OCI-LY7 (cell line): ENCODE data around the gene NOP56. TPM values are rescaled to one million over a fixed set of nuclear protein-coding genes. Genes with fewer than 3 reads are reported as not detected.

ENCODE experiments used
- BruUV-seq: library from RNA; stranded (reverse); fragments of 400-500 nt; replicated peaks from 2 replicates; lab custom pipeline; 2021; lab: Mats Ljungman, UMichigan
- CTCF ChIA-PET: fragments of 300-600 bp; sonication (Branson Sonifier 250); formaldehyde crosslinking; loops from one replicate; lab custom pipeline; 2022; ENCODE audit warnings: antibody characterized with exemption; ENCODE audit not compliant: unreplicated experiment; lab: Charles Lee
- POLR2A ChIA-PET: fragments of 300-600 bp; sonication (Branson Sonifier 250); formaldehyde crosslinking; loops from one replicate; lab custom pipeline; 2022; ENCODE audit warnings: antibody characterized with exemption; lab: Charles Lee
- DNase-seq: peaks from one replicate; pipeline ENCODE4 v3.0.0-alpha.2; 2015; ENCODE audit warnings: low spot score
- H2AFZ ChIP-seq: fragments of 200-600 bp; sonication (generic), shearing (Covaris generic); 2 replicates; pipeline ENCODE4 v1.6.1; 2014; ENCODE audit warnings: mild to moderate bottlenecking, antibody characterized with exemption, low read length, moderate library complexity
- H3K27ac ChIP-seq: fragments of 200-600 bp; sonication (generic); 2 replicates; pipeline ENCODE4 v1.5.1; 2014; ENCODE audit warnings: mixed run types, low read depth, mild to moderate bottlenecking, moderate library complexity, low read length, inconsistent platforms; ENCODE audit not compliant: poor library complexity, severe bottlenecking
- H3K36me3 ChIP-seq: fragments of 200-600 bp; sonication (generic); 2 replicates; pipeline ENCODE4 v1.6.1; 2014; ENCODE audit warnings: mild to moderate bottlenecking, antibody characterized with exemption, low read length, moderate library complexity, mixed read lengths; ENCODE audit not compliant: insufficient read depth
- H3K4me1 ChIP-seq: fragments of 200-600 bp; sonication (generic); 2 replicates; pipeline ENCODE4 v1.5.1; 2014; ENCODE audit warnings: mild to moderate bottlenecking, low read length; ENCODE audit not compliant: insufficient read depth, poor library complexity, severe bottlenecking
- H3K4me2 ChIP-seq: fragments of 200-600 bp; sonication (generic); 2 replicates; pipeline ENCODE4 v1.6.1; 2014; ENCODE audit warnings: mild to moderate bottlenecking, low read length
- H3K4me3 ChIP-seq: fragments of 200-600 bp; sonication (generic); 2 replicates; pipeline ENCODE4 v1.5.1; 2014; ENCODE audit warnings: mild to moderate bottlenecking, low read depth, low read length; ENCODE audit not compliant: poor library complexity, severe bottlenecking
- H3K79me2 ChIP-seq: fragments of 200-600 bp; sonication (generic); 2 replicates; pipeline ENCODE4 v1.6.1; 2016; ENCODE audit warnings: low read depth, mild to moderate bottlenecking, low read length, moderate library complexity, mixed read lengths; ENCODE audit not compliant: insufficient read depth
- H3K9me2 ChIP-seq: fragments of 200-600 bp; sonication (generic); 2 replicates; pipeline ENCODE4 v1.6.1; 2016; ENCODE audit warnings: mild to moderate bottlenecking, low read length, mixed read lengths; ENCODE audit not compliant: insufficient read depth
- H3K9me3 ChIP-seq: fragments of 200-600 bp; sonication (generic); 2 replicates; pipeline ENCODE4 v1.6.1; 2014; ENCODE audit warnings: mild to moderate bottlenecking, mixed run types, low read length, mixed read lengths
- H4K20me1 ChIP-seq: fragments of 200-600 bp; sonication (generic); 2 replicates; pipeline ENCODE4 v1.6.1; 2014; ENCODE audit warnings: mild to moderate bottlenecking, antibody characterized with exemption, low read length, moderate library complexity, mixed read lengths; ENCODE audit not compliant: insufficient read depth
- CTCF ChIP-seq: fragments of 200-600 bp; sonication (generic); conservative IDR thresholded peaks from 2 replicates; pipeline ENCODE4 v1.5.1; 2014; ENCODE audit warnings: mild to moderate bottlenecking, antibody characterized with exemption, low read length, moderate library complexity, mixed read lengths
- EZH2phosphoT487 ChIP-seq: fragments of 200-600 bp; sonication (generic); IDR thresholded peaks from 2 replicates; pipeline ENCODE4 v1.6.1; 2018; ENCODE audit warnings: low read depth, borderline replicate concordance, mild to moderate bottlenecking, mixed run types, antibody characterized with exemption, low read length, moderate library complexity, mixed read lengths
- intact Hi-C: fragments of 100-400 bp; cut with micrococcal nuclease; formaldehyde crosslinking; loops from one replicate; pipeline ENCODE4 v1.10.0; 2022; ENCODE audit not compliant: unreplicated experiment
- total RNA-seq, 2 experiments: library from RNA; depleted of rRNA in 1 of 2; stranded (reverse); fragments of >200 nt in 1 of 2; shearing (Covaris generic) in 1 of 2; gene quantifications; 2 replicates each; pipeline ENCODE4 v1.2.3, GENCODE V29; 2014 to 2022

The NOP56 gene
- total RNA-seq, 2 experiments from 2014 or later, result 544 to 580 TPM

- no peak for TF ChIP-seq EZH2phosphoT487
- TF ChIP-seq CTCF, result no peak
- Histone ChIP-seq H4K20me1 (peaks cover 42% of the 10 kb centered on the region), H3K79me2 (peaks cover 45% of the 10 kb centered on the region), H3K27ac (peak overlapping the region; percentile 88), H3K9me3 (no peaks in the 10 kb centered on the region), H3K4me3 (peak overlapping the region; percentile 93), H3K9me2 (no peaks in the 10 kb centered on the region), H3K36me3 (peaks cover 68% of the 10 kb centered on the region), H3K4me2 (peak overlapping the region; percentile 98), H3K4me1 (peaks cover 27% of the 10 kb centered on the region), H2AFZ (no peak overlapping the region)
- no peak for DNase-seq
- ChIA-PET CTCF (no interaction called here), POLR2A (interaction anchor here (2.8 kb wide), 1 partner anchor 9 kb away, joined by 19 read pairs; the partner anchor contains the start of gene IDH3B)
- intact Hi-C loops, result loop anchor here (5.0 to 10.0 kb wide), 3 partner anchors 550 to 1812 kb away; partner anchors contain the start of genes DDRGK1, ITPA and STK35
- no TSS peak for BruUV-seq
Observed at GRCh38 chr20:2654384-2654822, 2.0 kb downstream of the NOP56 start.

- Histone ChIP-seq H3K9me2 (no peaks in the 10 kb centered on the region), H3K4me3 (peak overlapping the region; percentile 93), H3K9me3 (no peaks in the 10 kb centered on the region), H3K4me2 (peak overlapping the region; percentile 98), H3K27ac (peak overlapping the region; percentile 88), H4K20me1 (peaks cover 42% of the 10 kb centered on the region), H3K36me3 (peaks cover 72% of the 10 kb centered on the region), H2AFZ (no peak overlapping the region), H3K4me1 (peaks cover 27% of the 10 kb centered on the region), H3K79me2 (peaks cover 45% of the 10 kb centered on the region)
- no peak for DNase-seq
- ChIA-PET POLR2A (interaction anchor here (2.8 kb wide), 1 partner anchor 9 kb away, joined by 19 read pairs; the partner anchor contains the start of gene IDH3B), CTCF (no interaction called here)
- BruUV-seq, result no TSS peak
- intact Hi-C loops, result loop anchor here (5.0 to 10.0 kb wide), 3 partner anchors 550 to 1813 kb away; partner anchors contain the start of genes DDRGK1, ITPA and STK35
- no peak for TF ChIP-seq EZH2phosphoT487
- TF ChIP-seq CTCF, result no peak
Observed at GRCh38 chr20:2654831-2655230, 2.4 kb downstream of the NOP56 start.
